Measurements from ENCODE around the gene CELF2. TPM values are rescaled to one million over a fixed set of nuclear protein-coding genes. Genes with fewer than 3 reads are reported as not detected.

The CELF2 gene
- total RNA-seq, 4 donors from 2014 or later, result 8.7 to 28.6 (median 22.9) TPM

- no peak overlapping the region for H3K4me3 ChIP-seq
- no peak overlapping the region for H3K27ac ChIP-seq
- no peaks in the 10 kb centered on the region for H3K27me3 ChIP-seq
- H3K36me3 ChIP-seq, result peaks cover 22% of the 10 kb centered on the region
- no peaks in the 10 kb centered on the region for H3K9me3 ChIP-seq
- 91% methylated on average over 7 of the region's 7 CpGs for whole genome bisulfite sequencing
- no peak for TF ChIP-seq POLR2A (IDR thresholded peaks at IDR 0.05)
- TF ChIP-seq CTCF (IDR thresholded peaks at IDR 0.05), result no peak
- DNase-seq (ENCODE audit: low spot score in 2 of 2), result no peak
- H3K4me1 ChIP-seq, result no peaks in the 10 kb centered on the region
Measured at GRCh38 chr10:11252887-11253286, 235.2 kb downstream of the CELF2 start.

- Histone ChIP-seq H3K36me3 (peaks cover 28% of the 10 kb centered on the region), H3K4me1 (no peaks in the 10 kb centered on the region), H3K27me3 (no peaks in the 10 kb centered on the region), H3K9me3 (no peaks in the 10 kb centered on the region), H3K27ac (no peak overlapping the region), H3K4me3 (no peak overlapping the region)
- TF ChIP-seq POLR2A (IDR thresholded peaks at IDR 0.05) (no peak), POLR2AphosphoS5 (IDR thresholded peaks at IDR 0.05) (no peak), EP300 (IDR thresholded peaks at IDR 0.05) (no peak), CTCF (IDR thresholded peaks at IDR 0.05) (no peak)
- DNase-seq (ENCODE audit: low spot score in 2 of 2), result no peak
- WGBS, result 92% methylated on average over 10 of the region's 10 CpGs
Measured at GRCh38 chr10:11253385-11254002, 235.8 kb downstream of the CELF2 start.

GRCh38 chr10:11255156-11255555, 237.5 kb downstream of the CELF2 start:
- TF ChIP-seq EP300 (IDR thresholded peaks at IDR 0.05) (no peak), POLR2AphosphoS5 (IDR thresholded peaks at IDR 0.05) (no peak), CTCF (IDR thresholded peaks at IDR 0.05) (no peak), POLR2A (IDR thresholded peaks at IDR 0.05) (no peak)
- H3K4me3 ChIP-seq, result no peak overlapping the region
- H3K9me3 ChIP-seq, result no peaks in the 10 kb centered on the region
- H3K4me1 ChIP-seq, result no peaks in the 10 kb centered on the region
- peaks cover 34% of the 10 kb centered on the region for H3K36me3 ChIP-seq
- no peak for DNase-seq (ENCODE audit: low spot score in 2 of 2)
- H3K27ac ChIP-seq, result no peak overlapping the region
- 92% methylated on average over 12 of the region's 12 CpGs for WGBS
- no peaks in the 10 kb centered on the region for H3K27me3 ChIP-seq

GRCh38 chr10:11255796-11256444, 238.2 kb downstream of the CELF2 start:
- Histone ChIP-seq H3K4me1 (no peaks in the 10 kb centered on the region), H3K9me3 (no peaks in the 10 kb centered on the region), H3K4me3 (no peak overlapping the region), H3K27ac (no peak overlapping the region), H3K27me3 (no peaks in the 10 kb centered on the region), H3K36me3 (peaks cover 30% of the 10 kb centered on the region)
- WGBS, result 77% methylated on average over 7 of the region's 7 CpGs
- no peak for DNase-seq (ENCODE audit: low spot score in 2 of 2)
- no peak for TF ChIP-seq POLR2AphosphoS5 (IDR thresholded peaks at IDR 0.05)
- no peak for TF ChIP-seq EP300 (IDR thresholded peaks at IDR 0.05)
- no peak for TF ChIP-seq POLR2A (IDR thresholded peaks at IDR 0.05)
- no peak for TF ChIP-seq CTCF (IDR thresholded peaks at IDR 0.05)

GRCh38 chr10:11256896-11257295, 239.2 kb downstream of the CELF2 start:
- no peaks in the 10 kb centered on the region for H3K9me3 ChIP-seq
- H3K4me1 ChIP-seq, result no peaks in the 10 kb centered on the region
- H3K36me3 ChIP-seq, result peaks cover 24% of the 10 kb centered on the region
- 94% methylated on average over 13 of the region's 13 CpGs for WGBS
- no peaks in the 10 kb centered on the region for H3K27me3 ChIP-seq
- H3K27ac ChIP-seq, result no peak overlapping the region
- no peak for TF ChIP-seq CTCF (IDR thresholded peaks at IDR 0.05)
- TF ChIP-seq EP300 (IDR thresholded peaks at IDR 0.05), result no peak
- TF ChIP-seq POLR2A (IDR thresholded peaks at IDR 0.05), result no peak
- no peak for TF ChIP-seq POLR2AphosphoS5 (IDR thresholded peaks at IDR 0.05)
- DNase-seq (ENCODE audit: low spot score in 2 of 2), result no peak
- H3K4me3 ChIP-seq, result no peak overlapping the region

All from suprapubic skin (tissue), 4 donors.